NCI-H510A treated with DMSO at 0.1 percent for 48 hours (cell line): ENCODE results near the gene ZNF783.
"Not testable (repeated sequence)": the region's sequence is repeated elsewhere in the genome, so short reads cannot be mapped to it uniquely, and the experiment has no call there.

Experiments
- DNase-seq: peaks from one replicate; lab custom pipeline; 2025; lab: John Stamatoyannopoulos, UW

The ZNF783 gene

DNA sequence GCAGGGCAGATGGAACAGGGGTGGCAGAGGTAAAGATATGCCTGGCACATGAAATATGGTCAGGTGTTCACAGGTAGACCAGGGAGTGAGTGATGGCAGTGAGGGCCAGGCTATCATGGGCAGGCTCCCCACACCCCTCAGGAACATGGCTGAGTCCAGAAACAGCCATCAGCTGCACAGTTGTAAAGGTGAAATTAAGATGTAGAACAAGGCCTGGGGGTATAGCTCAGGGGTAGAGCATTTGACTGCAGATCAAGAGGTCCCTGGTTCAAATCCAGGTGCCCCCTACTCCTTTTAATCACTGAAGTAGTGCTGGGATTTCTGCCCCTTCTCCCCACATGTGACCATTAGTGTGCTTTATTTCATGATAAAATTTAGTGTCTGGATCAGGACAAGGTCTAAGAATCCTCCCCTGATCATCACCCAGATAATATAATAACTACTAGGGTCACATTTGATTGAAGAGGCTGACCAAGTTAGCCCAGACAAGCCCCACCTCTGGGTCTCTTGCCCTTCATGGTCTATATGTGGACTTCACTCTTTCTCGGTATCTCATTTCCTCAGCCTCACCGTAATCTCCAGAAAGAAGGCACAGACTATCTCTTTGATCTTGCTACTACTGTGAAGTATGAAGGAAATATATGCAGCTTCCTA, 69.0 kb downstream of the ZNF783 start:
- no peak for DNase-seq

GRCh38 chr7:149332602-149333320, 70.8 kb downstream of the ZNF783 start:
- not testable (repeated sequence) for DNase-seq

DNA sequence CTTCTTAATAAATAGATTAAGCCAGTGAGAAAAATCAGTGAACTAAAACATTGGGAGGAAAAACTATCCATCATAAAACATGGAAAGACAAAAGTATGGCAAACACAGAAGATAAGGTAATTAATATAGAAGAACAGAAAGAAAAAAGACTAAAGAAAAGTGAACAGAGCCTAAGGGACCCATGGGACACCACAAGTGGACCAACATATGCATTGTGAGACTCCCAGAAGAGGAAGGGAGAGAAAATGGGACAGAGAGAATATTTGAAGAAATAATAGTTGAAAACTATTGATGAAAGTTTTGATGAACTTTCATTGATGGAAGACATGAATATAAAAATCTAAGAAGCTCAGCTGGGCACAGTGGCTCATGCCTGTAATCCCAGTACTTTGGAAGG, 71.3 kb downstream of the ZNF783 start:
- DNase-seq: no peak

- DNase-seq: no peak
Measured at GRCh38 chr7:149334219-149334618, 72.2 kb downstream of the ZNF783 start.
